ENCODE results near the gene FEM1A.

Gene FEM1A

GRCh38 chr19:4749870-4750590 is 41.5 kb upstream of the FEM1A start:
- H3K9me3 ChIP-seq (ENCODE audit: control insufficient read depth, insufficient read depth, low read length): no peaks in the 10 kb centered on the region
- H3K4me2 ChIP-seq (ENCODE audit: low read length): no peak overlapping the region
- H3F3A ChIP-seq (ENCODE audit: control insufficient read depth, insufficient read depth): peaks cover 1% of the 10 kb centered on the region; the same call in 1 of the 2 replicates
- H3K79me2 ChIP-seq (ENCODE audit: control insufficient read depth, low read length): no peaks in the 10 kb centered on the region
- H3K36me3 ChIP-seq (ENCODE audit: control insufficient read depth, low read length): no peaks in the 10 kb centered on the region
- H4K20me1 ChIP-seq (ENCODE audit: control insufficient read depth, insufficient read depth, low read depth, low read length): no peaks in the 10 kb centered on the region
- H3K4me1 ChIP-seq (ENCODE audit: control insufficient read depth, low read length): peaks cover 24% of the 10 kb centered on the region
- H3K4me3 ChIP-seq (ENCODE audit: low read length): no peak overlapping the region
- TF ChIP-seq, protein P1, sequence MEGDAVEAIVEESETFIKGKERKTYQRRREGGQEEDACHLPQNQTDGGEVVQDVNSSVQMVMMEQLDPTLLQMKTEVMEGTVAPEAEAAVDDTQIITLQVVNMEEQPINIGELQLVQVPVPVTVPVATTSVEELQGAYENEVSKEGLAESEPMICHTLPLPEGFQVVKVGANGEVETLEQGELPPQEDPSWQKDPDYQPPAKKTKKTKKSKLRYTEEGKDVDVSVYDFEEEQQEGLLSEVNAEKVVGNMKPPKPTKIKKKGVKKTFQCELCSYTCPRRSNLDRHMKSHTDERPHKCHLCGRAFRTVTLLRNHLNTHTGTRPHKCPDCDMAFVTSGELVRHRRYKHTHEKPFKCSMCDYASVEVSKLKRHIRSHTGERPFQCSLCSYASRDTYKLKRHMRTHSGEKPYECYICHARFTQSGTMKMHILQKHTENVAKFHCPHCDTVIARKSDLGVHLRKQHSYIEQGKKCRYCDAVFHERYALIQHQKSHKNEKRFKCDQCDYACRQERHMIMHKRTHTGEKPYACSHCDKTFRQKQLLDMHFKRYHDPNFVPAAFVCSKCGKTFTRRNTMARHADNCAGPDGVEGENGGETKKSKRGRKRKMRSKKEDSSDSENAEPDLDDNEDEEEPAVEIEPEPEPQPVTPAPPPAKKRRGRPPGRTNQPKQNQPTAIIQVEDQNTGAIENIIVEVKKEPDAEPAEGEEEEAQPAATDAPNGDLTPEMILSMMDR (IDR thresholded peaks at IDR 0.05; ENCODE audit: low read depth, low read length, poor library complexity, severe bottlenecking): no peak
- TF ChIP-seq EZH2phosphoT487 (IDR thresholded peaks at IDR 0.05; ENCODE audit: borderline replicate concordance, low read length): no peak
- H3K27ac ChIP-seq (ENCODE audit: low read depth, low read length): no peak overlapping the region
- H3K9me2 ChIP-seq (replicated peaks; ENCODE audit: control insufficient read depth, low read length): no peaks in the 10 kb centered on the region
- H3K27me3 ChIP-seq (ENCODE audit: control insufficient read depth, low read length): 0 out of 2 replicates have a peak, but pooled peaks cover 2% of the 10 kb centered on the region

DNA sequence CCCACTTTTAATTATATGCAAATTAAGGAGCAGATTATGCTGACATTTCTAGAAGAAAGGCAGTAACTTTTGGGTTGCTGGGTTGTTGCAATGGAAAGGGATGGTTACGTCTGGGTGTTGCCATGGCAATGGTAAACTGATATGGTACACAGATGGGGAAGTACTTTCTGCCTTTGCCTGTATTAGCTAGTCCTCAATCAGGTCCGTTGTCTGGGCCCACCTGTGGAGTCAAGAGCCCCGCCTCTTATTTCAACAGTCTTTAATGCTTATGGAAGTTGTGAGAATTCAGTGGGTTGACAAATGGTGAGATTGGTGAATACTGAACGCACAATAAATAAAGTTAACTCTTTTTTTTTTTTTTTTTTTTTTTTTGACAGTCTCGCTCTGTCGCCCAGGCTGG is 37.3 kb upstream of the FEM1A start:
- no peak for TF ChIP-seq EZH2phosphoT487 (IDR thresholded peaks at IDR 0.05; ENCODE audit: borderline replicate concordance, low read length)
- TF ChIP-seq, protein P1 (IDR thresholded peaks at IDR 0.05; ENCODE audit: low read depth, low read length, poor library complexity, severe bottlenecking): no peak
- H3K79me2 ChIP-seq (ENCODE audit: control insufficient read depth, low read length): no peaks in the 10 kb centered on the region
- H3K27ac ChIP-seq (ENCODE audit: low read depth, low read length): no peak overlapping the region
- H3K4me3 ChIP-seq (ENCODE audit: low read length): no peak overlapping the region
- H3K27me3 ChIP-seq (ENCODE audit: control insufficient read depth, low read length): 0 out of 2 replicates have a peak, but pooled peaks cover 1% of the 10 kb centered on the region
- no peaks in the 10 kb centered on the region for H3K36me3 ChIP-seq (ENCODE audit: control insufficient read depth, low read length)
- peaks cover 2% of the 10 kb centered on the region for H3K4me1 ChIP-seq (ENCODE audit: control insufficient read depth, low read length)
- H3K4me2 ChIP-seq (ENCODE audit: low read length): no peak overlapping the region
- no peaks in the 10 kb centered on the region for H3F3A ChIP-seq (ENCODE audit: control insufficient read depth, insufficient read depth)
- no peaks in the 10 kb centered on the region for H3K9me2 ChIP-seq (replicated peaks; ENCODE audit: control insufficient read depth, low read length)
- H4K20me1 ChIP-seq (ENCODE audit: control insufficient read depth, insufficient read depth, low read depth, low read length): no peaks in the 10 kb centered on the region
- H3K9me3 ChIP-seq (ENCODE audit: control insufficient read depth, insufficient read depth, low read length): no peaks in the 10 kb centered on the region

- Histone ChIP-seq H3K4me1 (ENCODE audit: control insufficient read depth, low read length) (peaks cover 14% of the 10 kb centered on the region), H3K79me2 (ENCODE audit: control insufficient read depth, low read length) (no peaks in the 10 kb centered on the region), H3K27me3 (ENCODE audit: control insufficient read depth, low read length) (0 out of 2 replicates have a peak, but pooled peaks cover 5% of the 10 kb centered on the region), H3K9me2 (replicated peaks; ENCODE audit: control insufficient read depth, low read length) (no peaks in the 10 kb centered on the region), H3K27ac (ENCODE audit: low read depth, low read length) (no peak overlapping the region), H3K4me3 (ENCODE audit: low read length) (no peak overlapping the region), H3K4me2 (ENCODE audit: low read length) (no peak overlapping the region), H3K36me3 (ENCODE audit: control insufficient read depth, low read length) (no peaks in the 10 kb centered on the region), H3K9me3 (ENCODE audit: control insufficient read depth, insufficient read depth, low read length) (no peaks in the 10 kb centered on the region), H3F3A (ENCODE audit: control insufficient read depth, insufficient read depth) (no peaks in the 10 kb centered on the region), H4K20me1 (ENCODE audit: control insufficient read depth, insufficient read depth, low read depth, low read length) (no peaks in the 10 kb centered on the region)
- TF ChIP-seq, protein P1 (IDR thresholded peaks at IDR 0.05; ENCODE audit: low read depth, low read length, poor library complexity, severe bottlenecking): no peak
- TF ChIP-seq EZH2phosphoT487 (IDR thresholded peaks at IDR 0.05; ENCODE audit: borderline replicate concordance, low read length): no peak
These were observed 36.1 kb upstream of the FEM1A start for GRCh38 chr19:4755459-4755858.
